Body of pancreas (tissue), 4 donors: ENCODE results near the gene IRF6.

Source experiments
- CTCF ChIP-seq, 7 experiments: fragments of 450-650 bp in 4 of 7; fragments of 200-600 bp in 3 of 7; sonication (generic) in 3 of 7; IDR thresholded peaks; one replicate each; pipeline ENCODE4 v1.5.1; 2016 to 2019; ENCODE audit warnings: antibody characterized with exemption in 7 of 7
- POLR2A ChIP-seq, 3 donors: fragments of 450-650 bp; IDR thresholded peaks; one replicate each; pipeline ENCODE4 v1.6.1; 2016; ENCODE audit warnings: antibody characterized with exemption in 3 of 3, mild to moderate bottlenecking in 2 of 3

- TF ChIP-seq CTCF (IDR thresholded peaks at IDR 0.05) (no peak), POLR2A (IDR thresholded peaks at IDR 0.05) (no peak)
Measured at GRCh38 chr1:209810783-209811182, 4.8 kb upstream of the IRF6 start.
